IMR-90 (cell line): ENCODE data around the gene ACSL6. TPM values are rescaled to one million over a fixed set of nuclear protein-coding genes. Genes with fewer than 3 reads are reported as not detected.

Experiments
- ATAC-seq: fragments of 200-7000 bp; cut with Tn5 transposase; 2 replicates; pipeline ENCODE4 v1.9.1; 2020; ENCODE audit warnings: low read depth, mild to moderate bottlenecking, moderate library complexity
- BruUV-seq: library from RNA; stranded (reverse); fragments of 400-500 nt; replicated peaks from 2 replicates; lab custom pipeline; 2021; lab: Mats Ljungman, UMichigan
- CTCF ChIA-PET: fragments of 300-600 bp; formaldehyde crosslinking; extraction: SDS; loops from one replicate; lab custom pipeline; 2021; ENCODE audit warnings: antibody characterized with exemption; lab: Yijun Ruan, JAX
- POLR2A ChIA-PET: fragments of 300-600 bp; sonication (Branson Sonifier 250); formaldehyde crosslinking; loops from one replicate; lab custom pipeline; 2022; ENCODE audit warnings: antibody characterized with exemption; ENCODE audit not compliant: unreplicated experiment; lab: Charles Lee
- DNase-seq: peaks from one replicate; pipeline ENCODE4 v3.0.0; 2013
- H2AFZ ChIP-seq: replicated peaks from 2 replicates; pipeline ENCODE3; 2013; ENCODE audit warnings: low read length, mild to moderate bottlenecking; ENCODE audit not compliant: poor library complexity
- H2AK5ac ChIP-seq: 2 replicates; pipeline ENCODE4 v1.6.1; 2013; ENCODE audit warnings: low read depth, low read length, inconsistent platforms
- H2AK9ac ChIP-seq: replicated peaks from 2 replicates; pipeline ENCODE3; 2013; ENCODE audit warnings: mild to moderate bottlenecking, low read depth, low read length, moderate library complexity; ENCODE audit not compliant: poor library complexity
- H2BK120ac ChIP-seq: 2 replicates; pipeline ENCODE4 v1.6.1; 2013; ENCODE audit warnings: low read depth, low read length, inconsistent platforms
- H2BK15ac ChIP-seq: 3 replicates; pipeline ENCODE4 v1.6.1; 2013; ENCODE audit warnings: low read depth, low read length, inconsistent platforms
- H2BK20ac ChIP-seq: 2 replicates; pipeline ENCODE4 v1.6.1; 2013; ENCODE audit warnings: low read depth, mild to moderate bottlenecking, inconsistent platforms, low read length, moderate library complexity
- H2BK5ac ChIP-seq: 2 replicates; pipeline ENCODE4 v1.6.1; 2013; ENCODE audit warnings: mild to moderate bottlenecking, low read depth, low read length, inconsistent platforms; ENCODE audit not compliant: poor library complexity, severe bottlenecking
- H3K14ac ChIP-seq: replicated peaks from 2 replicates; pipeline ENCODE4 v1.6.1; 2013; ENCODE audit warnings: low read depth, low read length, inconsistent platforms
- H3K18ac ChIP-seq: 2 replicates; pipeline ENCODE4 v1.6.1; 2013; ENCODE audit warnings: low read depth, low read length, control low read depth
- H3K23ac ChIP-seq: 2 replicates; pipeline ENCODE4 v1.6.1; 2013; ENCODE audit warnings: low read depth, low read length, inconsistent platforms
- H3K27ac ChIP-seq: 2 replicates; pipeline ENCODE4 v1.5.1; 2013; ENCODE audit warnings: mild to moderate bottlenecking, control low read depth, low read length; ENCODE audit not compliant: insufficient read depth
- H3K27me3 ChIP-seq: 2 replicates; pipeline ENCODE4 v1.6.1; 2013; ENCODE audit warnings: low read length; ENCODE audit not compliant: control insufficient read depth, insufficient read depth
- H3K36me3 ChIP-seq: 2 replicates; pipeline ENCODE4 v1.6.1; 2013; ENCODE audit warnings: low read length, mixed read lengths; ENCODE audit not compliant: control insufficient read depth, insufficient read depth
- H3K4ac ChIP-seq: 2 replicates; pipeline ENCODE4 v1.6.1; 2013; ENCODE audit warnings: low read depth, low read length, inconsistent platforms
- H3K4me1 ChIP-seq: 2 replicates; pipeline ENCODE4 v1.6.1; 2013; ENCODE audit warnings: low read length, mixed read lengths; ENCODE audit not compliant: control insufficient read depth, insufficient read depth
- H3K4me2 ChIP-seq: 2 replicates; pipeline ENCODE4 v1.6.1; 2013; ENCODE audit warnings: low read depth, mild to moderate bottlenecking, control low read depth, low read length, moderate library complexity
- H3K4me3 ChIP-seq: 2 replicates; pipeline ENCODE4 v1.5.1; 2013; ENCODE audit warnings: low read depth, mild to moderate bottlenecking, control low read depth, low read length, moderate library complexity; ENCODE audit not compliant: insufficient read depth
- H3K56ac ChIP-seq: 2 replicates; pipeline ENCODE4 v1.6.1; 2013; ENCODE audit warnings: low read length, inconsistent platforms; ENCODE audit not compliant: insufficient read depth; ENCODE audit errors: extremely low read depth
- H3K79me1 ChIP-seq, 2 experiments: 2 replicates each; pipeline ENCODE4 v1.6.1; 2013; ENCODE audit warnings: low read length in 2 of 2, inconsistent platforms in 1 of 2, low read depth in 1 of 2
- H3K9ac ChIP-seq: 2 replicates; pipeline ENCODE4 v1.6.1; 2013; ENCODE audit warnings: low read depth, low read length, control low read depth
- H3K9me1 ChIP-seq: 2 replicates; pipeline ENCODE4 v1.6.1; 2013; ENCODE audit warnings: low read length, inconsistent platforms; ENCODE audit not compliant: insufficient read depth
- H3K9me3 ChIP-seq: 2 replicates; pipeline ENCODE4 v1.6.1; 2013; ENCODE audit warnings: low read length; ENCODE audit not compliant: control insufficient read depth, insufficient read depth
- H4K20me1 ChIP-seq: 2 replicates; pipeline ENCODE4 v1.6.1; 2013; ENCODE audit warnings: low read length, inconsistent platforms; ENCODE audit not compliant: insufficient read depth
- H4K5ac ChIP-seq: 2 replicates; pipeline ENCODE4 v1.6.1; 2013; ENCODE audit warnings: mild to moderate bottlenecking, low read depth, low read length, control low read depth
- H4K8ac ChIP-seq, 2 experiments: 2 replicates each; pipeline ENCODE4 v1.6.1; 2013; ENCODE audit warnings: low read depth in 2 of 2, low read length in 2 of 2, control low read depth in 1 of 2, inconsistent platforms in 1 of 2
- H4K91ac ChIP-seq: 2 replicates; pipeline ENCODE4 v1.6.1; 2013; ENCODE audit warnings: low read depth, low read length, inconsistent platforms; ENCODE audit not compliant: insufficient read depth
- CEBPB ChIP-seq: IDR thresholded peaks from 2 replicates; pipeline ENCODE4 v1.6.1; 2012; ENCODE audit warnings: low read depth, low read length, improper control_type of control experiment
- CHD1 ChIP-seq: IDR thresholded peaks from 2 replicates; pipeline ENCODE4 v1.6.1; 2012; ENCODE audit warnings: low read depth, low read length, improper control_type of control experiment
- MAZ ChIP-seq: IDR thresholded peaks from 2 replicates; pipeline ENCODE4 v1.6.1; 2012; ENCODE audit warnings: low read depth, mild to moderate bottlenecking, low read length, improper control_type of control experiment, moderate library complexity, borderline replicate concordance
- NFE2L2 ChIP-seq: fragments of 150-350 bp; IDR thresholded peaks from 2 replicates; pipeline ENCODE4 v1.6.1; 2016; ENCODE audit warnings: low read depth, mild to moderate bottlenecking, low read length
- RFX5 ChIP-seq: IDR thresholded peaks from 2 replicates; pipeline ENCODE4 v1.8.0; 2012; ENCODE audit warnings: low read depth, mild to moderate bottlenecking, low read length, moderate library complexity
- WGBS, 2 experiments: methylation state at CpG; one replicate each; pipeline versions ENCODE4 v1.1.5 to v1.1.7; 2013; ENCODE audit warnings: missing lambda C conversion rate in 2 of 2; ENCODE audit not compliant: insufficient read length in 1 of 2; ENCODE audit errors: extremely low coverage in 2 of 2; 5-methylcytosine and 5-hydroxymethylcytosine counted together
- dilution Hi-C: fragments of 300-500 bp; cut with HindIII; formaldehyde crosslinking; loops from one replicate; pipeline ENCODE4 v1.14.3; 2018; ENCODE audit warnings: low sequenced_read_pairs; ENCODE audit not compliant: unreplicated experiment
- in situ Hi-C: fragments of 300-500 bp; cut with MboI; formaldehyde crosslinking; loops from 3 replicates; pipeline ENCODE4 v1.14.3; 2019; ENCODE audit warnings: low sequenced_read_pairs, inconsistent platforms, mixed read lengths
- intact Hi-C: fragments of 100-400 bp; cut with micrococcal nuclease; formaldehyde crosslinking; loops from 2 replicates; pipeline ENCODE4 v1.10.0; 2022
- polyA plus RNA-seq, 3 experiments: library from polyadenylated mRNA; depleted of rRNA; stranded (reverse); fragments of >200 nt; gene quantifications; 2 replicates each; pipeline ENCODE4 v1.2.3, GENCODE V29; 2012; ENCODE audit warnings: low replicate concordance in 1 of 3
- total RNA-seq: library from RNA; depleted of rRNA; stranded (reverse); fragments of >200 nt; gene quantifications from 2 replicates; pipeline ENCODE4 v1.2.3, GENCODE V29; 2012
- TF ChIP-seq, protein P1 (sequence below): fragments of 150-350 bp; IDR thresholded peaks from 2 replicates; pipeline ENCODE4 v1.6.1; 2016; ENCODE audit warnings: low read depth, mild to moderate bottlenecking, low read length, moderate library complexity, borderline replicate concordance

Gene ACSL6
- total and polyA plus RNA-seq, 2 of the 4 experiments (the other 2 are of a cell fraction), result not detected

GRCh38 chr5:132008163-132008473, 3.3 kb downstream of the ACSL6 start:
- Histone ChIP-seq H4K91ac (no peak overlapping the region), H2AK5ac (no peak overlapping the region), H4K8ac (no peak overlapping the region), H3K4me3 (no peak overlapping the region), H2BK5ac (no peak overlapping the region), H2BK15ac (no peak overlapping the region), H4K20me1 (peaks cover 5% of the 10 kb centered on the region; the same call in 1 of the 2 replicates), H3K9me1 (0 out of 2 replicates have a peak, but pooled peaks cover 4% of the 10 kb centered on the region), H2BK20ac (no peak overlapping the region), H3K56ac (no peak overlapping the region), H2BK120ac (no peak overlapping the region), H3K79me1 (no peaks in the 10 kb centered on the region), H2AK9ac (no peak overlapping the region), H3K18ac (no peak overlapping the region), H3K27ac (no peak overlapping the region), H3K14ac (no peak overlapping the region), H3K4me1 (no peaks in the 10 kb centered on the region), H3K36me3 (no peaks in the 10 kb centered on the region), H3K9ac (no peak overlapping the region), H3K4me2 (no peak overlapping the region), H2AFZ (no peak overlapping the region), H3K4ac (no peak overlapping the region), H3K23ac (no peak overlapping the region), H3K27me3 (peaks cover 46% of the 10 kb centered on the region), H4K5ac (no peak overlapping the region), H3K9me3 (no peaks in the 10 kb centered on the region)
- ATAC-seq, result no peak
- WGBS, 2 experiments, result no CpG with 5 or more reads among the region's 2 CpGs
- in situ Hi-C loops (loop anchor here (5.0 to 10.0 kb wide), 3 partner anchors 193 to 586 kb away; no protein-coding TSS in a partner anchor), dilution Hi-C loops (no loop called here), intact Hi-C loops (loop anchor here (1.0 kb wide), 4 partner anchors 197 to 585 kb away; partner anchors contain the start of gene RAPGEF6)
- DNase-seq, result no peak
- ChIA-PET POLR2A (no interaction called here), CTCF (interaction anchor here (0.5 to 3.7 kb wide), 10 partner anchors 9 to 584 kb away, joined by 3 to 35 read pairs (median 4); partner anchors contain the start of genes FNIP1 and P4HA2)
- TF ChIP-seq, protein P1, sequence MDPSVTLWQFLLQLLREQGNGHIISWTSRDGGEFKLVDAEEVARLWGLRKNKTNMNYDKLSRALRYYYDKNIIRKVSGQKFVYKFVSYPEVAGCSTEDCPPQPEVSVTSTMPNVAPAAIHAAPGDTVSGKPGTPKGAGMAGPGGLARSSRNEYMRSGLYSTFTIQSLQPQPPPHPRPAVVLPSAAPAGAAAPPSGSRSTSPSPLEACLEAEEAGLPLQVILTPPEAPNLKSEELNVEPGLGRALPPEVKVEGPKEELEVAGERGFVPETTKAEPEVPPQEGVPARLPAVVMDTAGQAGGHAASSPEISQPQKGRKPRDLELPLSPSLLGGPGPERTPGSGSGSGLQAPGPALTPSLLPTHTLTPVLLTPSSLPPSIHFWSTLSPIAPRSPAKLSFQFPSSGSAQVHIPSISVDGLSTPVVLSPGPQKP, result no peak
- TF ChIP-seq MAZ (no peak), CHD1 (no peak), CEBPB (no peak), NFE2L2 (no peak), RFX5 (no peak)
- BruUV-seq, result no TSS peak
